Esophagus muscularis mucosa (tissue), 4 donors: ENCODE data around the gene STAP1. TPM values are rescaled to one million over a fixed set of nuclear protein-coding genes. Genes with fewer than 3 reads are reported as not detected.

Source experiments
- DNase-seq: peaks from one replicate; pipeline ENCODE4 v3.0.0-alpha.2; 2017; ENCODE audit errors: extremely low spot score
- H3K27ac ChIP-seq, 4 donors: fragments of 200-600 bp; sonication (generic); replicated peaks in 1 of 4; 1 replicate in 3 of 4; 2 replicates in 1 of 4; pipeline ENCODE4 v1.5.1; 2016 to 2019; ENCODE audit warnings: mild to moderate bottlenecking in 1 of 4
- H3K27me3 ChIP-seq, 4 donors: fragments of 200-600 bp; sonication (generic); one replicate each; pipeline versions ENCODE4 v1.5.1 to v1.6.0; 2016 to 2019
- H3K36me3 ChIP-seq, 4 donors: fragments of 200-600 bp; sonication (generic); one replicate each; pipeline ENCODE4 v1.5.1; 2016 to 2019
- H3K4me1 ChIP-seq, 4 donors: fragments of 200-600 bp; sonication (generic); one replicate each; pipeline ENCODE4 v1.5.1; 2016 to 2019
- H3K4me3 ChIP-seq, 4 donors: fragments of 200-600 bp; sonication (generic); 1 replicate in 2 of 4; 2 replicates in 2 of 4; pipeline ENCODE4 v1.5.1; 2016 to 2019; ENCODE audit warnings: mild to moderate bottlenecking in 4 of 4, moderate library complexity in 1 of 4
- H3K9me3 ChIP-seq, 4 donors: fragments of 200-600 bp; sonication (generic); 1 replicate in 3 of 4; 2 replicates in 1 of 4; pipeline ENCODE4 v1.5.1; 2016 to 2019
- CTCF ChIP-seq, 3 experiments: fragments of 200-600 bp in 2 of 3; fragments of 450-650 bp in 1 of 3; sonication (generic) in 2 of 3; IDR thresholded peaks; one replicate each; pipeline ENCODE4 v1.5.1; 2017 to 2019; ENCODE audit warnings: antibody characterized with exemption in 3 of 3, mild to moderate bottlenecking in 2 of 3, moderate library complexity in 1 of 3
- EP300 ChIP-seq: sonication (generic); formaldehyde crosslinking; IDR thresholded peaks from one replicate; pipeline ENCODE4 v1.6.1; 2017; ENCODE audit warnings: antibody characterized with exemption
- POLR2A ChIP-seq: fragments of 450-650 bp; IDR thresholded peaks from one replicate; pipeline ENCODE4 v1.6.1; 2017; ENCODE audit warnings: antibody characterized with exemption, moderate library complexity, mild to moderate bottlenecking, low read depth
- POLR2AphosphoS5 ChIP-seq, 2 donors: sonication (generic); formaldehyde crosslinking; IDR thresholded peaks; one replicate each; pipeline ENCODE4 v1.6.1; 2017; ENCODE audit warnings: antibody characterized with exemption in 2 of 2
- WGBS: methylation state at CpG from one replicate; pipeline ENCODE4 v1.1.5; 2018; 5-methylcytosine and 5-hydroxymethylcytosine counted together
- intact Hi-C: fragments of 100-400 bp; cut with DNase I; formaldehyde crosslinking; loops from one replicate; pipeline ENCODE4 v1.15.1; 2023
- total RNA-seq, 4 donors: library from RNA; depleted of rRNA; stranded (reverse); fragments of >200 nt; gene quantifications; one replicate each; pipeline versions ENCODE4 v1.1.0 to v1.2.1, GENCODE V29; 2016

STAP1 gene
- total RNA-seq, 4 donors from 2014 or later: 0.42 to 1.2 TPM; not detected in 2

GRCh38 chr4:67545199-67546003 lies 13.1 kb upstream of the STAP1 start, which contains the start of gene CENPC:
Gene CENPC (minus strand): TSS chr4:67545503. CDS start chr4:67545355, 148 bp downstream.
- Histone ChIP-seq H3K4me3 (peak within 1 kb of the TSS; percentile 67 to 79 (median 73)), H3K9me3 (no peaks in the 10 kb centered on the region), H3K4me1 (peaks cover 8 to 34% (median 33%) of the 10 kb centered on the region in 4 donors), H3K36me3 (peaks cover 0 to 12% (median 3%) of the 10 kb centered on the region in 4 donors), H3K27me3 (no peaks in the 10 kb centered on the region), H3K27ac (peak within 1 kb of the TSS; percentile 84 to 92 (median 90))
- intact Hi-C loops: loop anchor here (5.0 kb wide), 1 partner anchor 157 kb away; the partner anchor contains the start of gene UBA6
- TF ChIP-seq POLR2A: peak; percentile 61
- TF ChIP-seq POLR2AphosphoS5 (IDR thresholded peaks at IDR 0.05): peak; percentile 90 to 93
- TF ChIP-seq CTCF (IDR thresholded peaks at IDR 0.05): no peak
- no peak for TF ChIP-seq EP300
- peak; percentile 99 for DNase-seq
- WGBS: under 1% methylated on average over 40 of the region's 53 CpGs

GRCh38 chr4:67546004-67546356 lies 12.5 kb upstream of the STAP1 start:
- Histone ChIP-seq H3K27ac (peak overlapping the region; percentile 84 to 92 (median 90)), H3K4me3 (peak overlapping the region; percentile 67 to 79 (median 73)), H3K36me3 (peaks cover 0 to 6% (median under 1%) of the 10 kb centered on the region in 4 donors), H3K27me3 (no peaks in the 10 kb centered on the region), H3K9me3 (no peaks in the 10 kb centered on the region), H3K4me1 (peaks cover 8 to 34% (median 33%) of the 10 kb centered on the region in 4 donors)
- intact Hi-C loops: loop anchor here (5.0 kb wide), 1 partner anchor 156 kb away; the partner anchor contains the start of gene UBA6
- DNase-seq: no peak
- no peak for TF ChIP-seq POLR2A
- TF ChIP-seq EP300: no peak
- no peak for TF ChIP-seq CTCF (IDR thresholded peaks at IDR 0.05)
- TF ChIP-seq POLR2AphosphoS5 (IDR thresholded peaks at IDR 0.05): no peak
- WGBS: 32% methylated on average over 4 of the region's 4 CpGs

GRCh38 chr4:67546971-67547370 lies 11.6 kb upstream of the STAP1 start:
- no peak overlapping the region for H3K27ac ChIP-seq
- DNase-seq: no peak
- H3K4me3 ChIP-seq: no peak overlapping the region
- 59% methylated on average over 4 of the region's 4 CpGs for WGBS
- intact Hi-C loops: loop anchor here (5.0 kb wide), 1 partner anchor 155 kb away; the partner anchor contains the start of gene UBA6
- H3K4me1 ChIP-seq: peaks cover 8 to 31% (median 30%) of the 10 kb centered on the region in 4 donors
- TF ChIP-seq POLR2A (no peak), CTCF (IDR thresholded peaks at IDR 0.05) (peak in 1 of 3 experiments; percentile 11), EP300 (no peak)
- H3K36me3 ChIP-seq: peaks cover 0 to 6% (median 0%) of the 10 kb centered on the region in 4 donors
- no peaks in the 10 kb centered on the region for H3K9me3 ChIP-seq
- H3K27me3 ChIP-seq: no peaks in the 10 kb centered on the region

GRCh38 chr4:67549123-67549522 lies 9.4 kb upstream of the STAP1 start:
- Histone ChIP-seq H3K4me1 (peaks cover 3 to 9% (median 8%) of the 10 kb centered on the region in 4 donors), H3K9me3 (no peaks in the 10 kb centered on the region), H3K4me3 (no peak overlapping the region), H3K27ac (no peak overlapping the region), H3K36me3 (no peaks in the 10 kb centered on the region), H3K27me3 (no peaks in the 10 kb centered on the region)
- intact Hi-C loops: loop anchor here (5.0 kb wide), 1 partner anchor 153 kb away; the partner anchor contains the start of gene UBA6
- TF ChIP-seq EP300 (no peak), POLR2AphosphoS5 (IDR thresholded peaks at IDR 0.05) (no peak), CTCF (IDR thresholded peaks at IDR 0.05) (no peak), POLR2A (no peak)
- no peak for DNase-seq
- WGBS: 33% methylated on average over 1 of the region's 1 CpG
